Measurements from ENCODE around the gene PPP1R3E. TPM values are rescaled to one million over a fixed set of nuclear protein-coding genes. Genes with fewer than 3 reads are reported as not detected.
"Not testable (repeated sequence)": the region's sequence is repeated elsewhere in the genome, so short reads cannot be mapped to it uniquely, and the experiment has no call there.

The PPP1R3E gene
- total and polyA plus RNA-seq, 2 experiments from 2014 or later, result 4.6 to 6.1 TPM

DNA sequence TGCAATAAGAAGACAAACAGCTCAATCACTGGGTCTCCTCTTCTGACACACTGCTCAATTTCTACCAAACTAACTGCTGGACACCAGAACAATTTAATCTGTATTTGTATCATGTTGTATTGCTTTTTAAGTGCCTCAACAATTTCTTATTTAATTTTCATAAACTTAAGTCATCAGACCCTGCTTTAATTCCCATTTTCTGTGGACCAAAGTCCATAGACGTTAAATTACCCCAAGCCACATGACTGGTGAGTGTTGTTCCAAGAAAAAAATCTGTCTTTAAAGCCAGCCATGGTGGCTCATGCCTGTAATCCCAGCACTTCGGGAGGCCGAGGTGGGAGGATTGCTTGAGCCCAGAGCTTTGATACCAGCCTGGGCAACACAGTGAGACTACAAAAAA is 25.5 kb downstream of the PPP1R3E start:
- Histone ChIP-seq H3K4me2 (no peak overlapping the region), H3K27me3 (no peaks in the 10 kb centered on the region), H2AFZ (no peak overlapping the region), H3K27ac (no peak overlapping the region), H3K36me3 (replicated peaks; ENCODE audit: insufficient read depth, low read depth) (no peaks in the 10 kb centered on the region), H3K9me3 (ENCODE audit: low read depth) (no peaks in the 10 kb centered on the region), H3K9me2 (replicated peaks; ENCODE audit: insufficient read depth) (no peaks in the 10 kb centered on the region), H3K4me3 (no peak overlapping the region), H4K20me1 (ENCODE audit: insufficient read depth, poor library complexity, severe bottlenecking) (no peaks in the 10 kb centered on the region), H3K4me1 (ENCODE audit: insufficient read depth) (no peaks in the 10 kb centered on the region), H3K79me2 (peaks cover 16% of the 10 kb centered on the region)
- 91% methylated on average over 3 of the region's 3 CpGs for WGBS (ENCODE audit: low lambda C conversion rate, missing lambda C conversion rate)
- DNase-seq (ENCODE audit: low spot score), result no peak
- no peak for TF ChIP-seq CTCF (IDR thresholded peaks at IDR 0.05; ENCODE audit: poor library complexity)
- TF ChIP-seq EZH2 (IDR thresholded peaks at IDR 0.05; ENCODE audit: borderline replicate concordance), result no peak
- no peak for TF ChIP-seq EZH2phosphoT487 (IDR thresholded peaks at IDR 0.05; ENCODE audit: low read depth, severe bottlenecking, unreplicated experiment)

- no peaks in the 10 kb centered on the region for H3K4me1 ChIP-seq (ENCODE audit: insufficient read depth)
- TF ChIP-seq EZH2phosphoT487 (IDR thresholded peaks at IDR 0.05; ENCODE audit: low read depth, severe bottlenecking, unreplicated experiment) (no peak), CTCF (IDR thresholded peaks at IDR 0.05; ENCODE audit: poor library complexity) (no peak), EZH2 (IDR thresholded peaks at IDR 0.05; ENCODE audit: borderline replicate concordance) (no peak)
- H3K9me2 ChIP-seq (replicated peaks; ENCODE audit: insufficient read depth), result no peaks in the 10 kb centered on the region
- H3K79me2 ChIP-seq, result peaks cover 2% of the 10 kb centered on the region
- WGBS (ENCODE audit: low lambda C conversion rate, missing lambda C conversion rate), result 98% methylated on average over 2 of the region's 2 CpGs
- no peak overlapping the region for H3K4me3 ChIP-seq
- no peaks in the 10 kb centered on the region for H3K9me3 ChIP-seq (ENCODE audit: low read depth)
- DNase-seq (ENCODE audit: low spot score), result no peak
- H3K36me3 ChIP-seq (replicated peaks; ENCODE audit: insufficient read depth, low read depth), result no peaks in the 10 kb centered on the region
- H3K27ac ChIP-seq, result no peak overlapping the region
- H4K20me1 ChIP-seq (ENCODE audit: insufficient read depth, poor library complexity, severe bottlenecking), result no peaks in the 10 kb centered on the region
- no peaks in the 10 kb centered on the region for H3K27me3 ChIP-seq
- no peak overlapping the region for H3K4me2 ChIP-seq
- no peak overlapping the region for H2AFZ ChIP-seq
Observed at GRCh38 chr14:23275412-23275811, 27.2 kb downstream of the PPP1R3E start.

DNA sequence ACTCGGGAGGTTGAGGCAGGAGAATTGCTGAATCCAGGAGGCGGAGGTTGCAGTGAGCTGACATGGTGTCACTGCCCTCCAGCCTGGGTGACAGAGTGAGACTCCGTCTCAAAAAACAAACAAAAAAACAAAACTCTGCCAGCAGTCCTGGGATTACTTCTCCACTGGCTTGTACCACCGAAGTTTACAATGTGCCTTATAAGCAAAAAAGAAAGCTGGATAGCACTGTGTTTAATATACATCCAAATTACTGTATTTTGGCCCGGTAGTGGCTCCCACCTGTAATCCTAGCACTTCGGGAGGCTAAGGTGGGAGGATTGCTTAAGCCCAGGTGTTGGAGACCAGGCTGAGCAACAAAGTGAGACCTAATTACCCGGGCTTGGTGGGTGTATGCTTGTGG is 33.5 kb downstream of the PPP1R3E start:
- Histone ChIP-seq H3K4me1 (ENCODE audit: insufficient read depth) (no peaks in the 10 kb centered on the region), H3K27me3 (peaks cover 2% of the 10 kb centered on the region), H3K9me3 (ENCODE audit: low read depth) (no peaks in the 10 kb centered on the region), H4K20me1 (ENCODE audit: insufficient read depth, poor library complexity, severe bottlenecking) (no peaks in the 10 kb centered on the region), H2AFZ (no peak overlapping the region), H3K4me2 (no peak overlapping the region), H3K9me2 (replicated peaks; ENCODE audit: insufficient read depth) (no peaks in the 10 kb centered on the region), H3K36me3 (replicated peaks; ENCODE audit: insufficient read depth, low read depth) (no peaks in the 10 kb centered on the region), H3K79me2 (no peaks in the 10 kb centered on the region), H3K27ac (no peak overlapping the region), H3K4me3 (no peak overlapping the region)
- TF ChIP-seq CTCF (IDR thresholded peaks at IDR 0.05; ENCODE audit: poor library complexity), result no peak
- no peak for TF ChIP-seq EZH2 (IDR thresholded peaks at IDR 0.05; ENCODE audit: borderline replicate concordance)
- no peak for TF ChIP-seq EZH2phosphoT487 (IDR thresholded peaks at IDR 0.05; ENCODE audit: low read depth, severe bottlenecking, unreplicated experiment)
- no peak for DNase-seq (ENCODE audit: low spot score)
- WGBS (ENCODE audit: low lambda C conversion rate, missing lambda C conversion rate), result 94% methylated on average over 7 of the region's 7 CpGs

DNA sequence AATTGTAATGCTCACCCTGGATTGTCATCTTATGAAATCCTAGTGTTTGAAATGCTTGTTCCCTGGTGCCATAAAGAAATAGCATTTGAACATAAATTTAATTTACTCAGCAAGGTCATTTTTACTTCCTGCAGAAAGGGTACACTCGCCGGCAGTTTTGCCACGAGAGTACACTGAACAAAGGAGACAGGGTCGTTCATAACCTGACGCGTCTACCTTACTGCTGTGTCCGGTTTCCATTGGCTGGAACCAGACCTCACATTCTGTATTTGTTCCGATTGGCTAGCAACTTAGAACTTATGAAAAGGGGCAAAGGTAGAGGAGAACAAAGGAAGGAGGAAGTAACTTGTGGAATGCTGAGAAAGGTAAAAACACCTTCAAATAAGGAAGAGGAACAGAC is 41.8 kb downstream of the PPP1R3E start:
- not testable (repeated sequence) for H3K9me2 ChIP-seq (replicated peaks; ENCODE audit: insufficient read depth); H4K20me1 ChIP-seq (ENCODE audit: insufficient read depth, poor library complexity, severe bottlenecking); H3K27me3 ChIP-seq; H3K36me3 ChIP-seq (replicated peaks; ENCODE audit: insufficient read depth, low read depth); H3K9me3 ChIP-seq (ENCODE audit: low read depth); H3K4me1 ChIP-seq (ENCODE audit: insufficient read depth); H3K79me2 ChIP-seq; H3K4me3 ChIP-seq
- Histone ChIP-seq H2AFZ (peak overlapping the region; percentile 74), H3K4me2 (peak overlapping the region; percentile 68), H3K27ac (peak overlapping the region; percentile 92)
- DNase-seq (ENCODE audit: low spot score), result peak; percentile 24
- 60% methylated on average over 8 of the region's 8 CpGs for WGBS (ENCODE audit: low lambda C conversion rate, missing lambda C conversion rate)

Measured in hepatocyte (in vitro differentiated cells).